CD4-positive, alpha-beta T cell treated with Interleukin-21 for 1 hour (primary cell): Measurements from ENCODE around the gene MRC2.

Source experiments
- DNase-seq: peaks from one replicate; pipeline ENCODE4 v3.0.0-alpha.2; 2020

The MRC2 gene

DNA sequence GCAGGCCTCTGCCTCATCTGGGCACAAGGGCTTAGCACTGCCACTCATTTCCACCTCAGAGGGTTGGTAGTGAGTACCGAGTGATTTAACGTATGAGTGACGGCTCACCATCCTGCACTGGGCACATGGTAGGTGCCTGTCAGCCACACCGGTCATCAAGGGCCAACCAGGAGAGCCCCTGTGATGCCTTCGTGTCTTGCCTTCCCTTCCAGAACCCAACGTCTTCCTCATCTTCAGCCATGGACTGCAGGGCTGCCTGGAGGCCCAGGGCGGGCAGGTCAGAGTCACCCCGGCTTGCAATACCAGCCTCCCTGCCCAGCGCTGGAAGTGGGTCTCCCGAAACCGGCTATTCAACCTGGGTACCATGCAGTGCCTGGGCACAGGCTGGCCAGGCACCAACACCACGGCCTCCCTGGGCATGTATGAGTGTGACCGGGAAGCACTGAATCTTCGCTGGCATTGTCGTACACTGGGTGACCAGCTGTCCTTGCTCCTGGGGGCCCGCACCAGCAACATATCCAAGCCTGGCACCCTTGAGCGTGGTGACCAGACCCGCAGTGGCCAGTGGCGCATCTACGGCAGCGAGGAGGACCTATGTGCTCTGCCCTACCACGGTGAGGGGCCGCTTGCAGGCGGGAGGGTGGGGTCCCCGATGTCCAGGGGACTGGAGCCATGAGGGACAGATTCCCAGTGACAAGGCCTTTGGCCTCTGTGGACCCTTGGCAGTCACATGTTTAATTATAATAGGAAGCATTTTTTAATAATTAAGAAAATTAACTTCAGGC is 37.1 kb downstream of the MRC2 start:
- no peak for DNase-seq

DNA sequence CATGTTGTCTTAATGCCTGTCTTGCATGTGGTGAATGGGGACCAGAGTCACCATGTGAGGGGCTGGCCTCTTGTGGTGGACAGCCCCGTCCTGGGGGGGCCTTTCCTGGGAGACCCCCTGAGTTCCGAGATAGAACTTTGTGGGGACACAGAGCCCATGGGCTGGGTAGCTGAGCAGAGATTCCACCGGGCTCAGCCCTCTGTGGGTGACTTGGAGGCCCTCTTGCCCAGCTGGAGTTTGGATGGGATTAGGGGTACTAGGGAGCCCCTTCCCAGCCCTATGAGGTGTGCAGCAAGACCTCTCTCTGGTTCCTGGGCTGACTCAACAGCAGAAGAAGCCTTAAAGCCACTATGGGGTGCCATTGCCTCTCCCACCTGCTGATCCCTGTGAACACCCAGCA is 38.1 kb downstream of the MRC2 start:
- DNase-seq = no peak

DNA sequence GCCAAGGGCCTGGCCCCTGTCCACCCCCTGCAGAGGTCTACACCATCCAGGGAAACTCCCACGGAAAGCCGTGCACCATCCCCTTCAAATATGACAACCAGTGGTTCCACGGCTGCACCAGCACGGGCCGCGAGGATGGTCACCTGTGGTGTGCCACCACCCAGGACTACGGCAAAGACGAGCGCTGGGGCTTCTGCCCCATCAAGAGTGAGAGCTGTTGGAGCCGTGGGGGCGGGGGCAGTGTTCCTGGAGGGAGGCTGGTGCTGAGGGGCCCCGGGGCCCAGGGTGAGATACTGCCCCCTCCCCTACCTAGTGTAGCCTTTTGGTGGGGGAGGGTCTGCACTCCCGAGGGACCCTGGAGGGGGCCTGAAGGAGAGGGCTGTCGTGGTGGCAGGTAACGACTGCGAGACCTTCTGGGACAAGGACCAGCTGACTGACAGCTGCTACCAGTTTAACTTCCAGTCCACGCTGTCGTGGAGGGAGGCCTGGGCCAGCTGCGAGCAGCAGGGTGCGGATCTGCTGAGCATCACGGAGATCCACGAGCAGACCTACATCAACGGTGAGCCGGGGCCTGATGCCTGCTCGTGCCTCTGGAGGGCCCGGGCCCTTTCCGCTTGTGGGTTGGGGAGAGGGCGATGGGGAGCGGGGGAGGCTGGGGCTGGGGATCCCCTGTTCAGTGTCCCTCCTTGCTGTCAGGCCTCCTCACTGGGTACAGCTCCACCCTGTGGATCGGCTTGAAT is 38.8 kb downstream of the MRC2 start:
- no peak for DNase-seq

DNA sequence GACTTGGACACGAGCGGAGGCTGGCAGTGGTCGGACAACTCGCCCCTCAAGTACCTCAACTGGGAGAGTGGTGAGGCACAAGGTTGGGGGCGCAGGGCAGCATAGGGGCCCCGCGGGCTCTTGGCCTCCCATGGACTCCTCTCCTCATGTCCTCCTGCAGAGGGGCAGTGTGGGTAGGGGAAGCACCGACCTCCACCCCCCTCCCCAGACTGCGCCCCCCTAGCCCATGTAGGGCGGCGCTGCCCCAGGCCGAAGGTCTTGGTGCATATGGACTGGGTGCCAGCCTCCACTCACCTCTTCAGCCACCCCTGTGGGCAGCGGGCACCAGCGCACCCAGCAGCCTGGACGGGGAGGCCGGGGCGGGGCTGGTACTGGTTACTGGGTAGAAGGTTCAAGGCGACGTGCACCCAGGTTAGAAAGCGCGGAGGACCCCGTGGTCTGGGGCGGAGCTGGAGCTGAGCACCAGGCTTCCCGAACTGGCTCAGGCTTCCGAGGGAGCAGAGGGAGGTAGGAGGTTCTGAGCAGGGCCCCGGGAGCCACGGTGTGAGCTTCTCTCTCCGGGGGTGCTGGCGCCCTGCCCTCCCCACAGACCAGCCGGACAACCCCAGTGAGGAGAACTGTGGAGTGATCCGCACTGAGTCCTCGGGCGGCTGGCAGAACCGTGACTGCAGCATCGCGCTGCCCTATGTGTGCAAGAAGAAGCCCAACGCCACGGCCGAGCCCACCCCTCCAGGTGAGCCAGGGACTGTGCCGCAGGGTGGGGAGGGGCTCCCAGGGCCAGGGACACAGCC is 39.5 kb downstream of the MRC2 start:
- DNase-seq = no peak

DNA sequence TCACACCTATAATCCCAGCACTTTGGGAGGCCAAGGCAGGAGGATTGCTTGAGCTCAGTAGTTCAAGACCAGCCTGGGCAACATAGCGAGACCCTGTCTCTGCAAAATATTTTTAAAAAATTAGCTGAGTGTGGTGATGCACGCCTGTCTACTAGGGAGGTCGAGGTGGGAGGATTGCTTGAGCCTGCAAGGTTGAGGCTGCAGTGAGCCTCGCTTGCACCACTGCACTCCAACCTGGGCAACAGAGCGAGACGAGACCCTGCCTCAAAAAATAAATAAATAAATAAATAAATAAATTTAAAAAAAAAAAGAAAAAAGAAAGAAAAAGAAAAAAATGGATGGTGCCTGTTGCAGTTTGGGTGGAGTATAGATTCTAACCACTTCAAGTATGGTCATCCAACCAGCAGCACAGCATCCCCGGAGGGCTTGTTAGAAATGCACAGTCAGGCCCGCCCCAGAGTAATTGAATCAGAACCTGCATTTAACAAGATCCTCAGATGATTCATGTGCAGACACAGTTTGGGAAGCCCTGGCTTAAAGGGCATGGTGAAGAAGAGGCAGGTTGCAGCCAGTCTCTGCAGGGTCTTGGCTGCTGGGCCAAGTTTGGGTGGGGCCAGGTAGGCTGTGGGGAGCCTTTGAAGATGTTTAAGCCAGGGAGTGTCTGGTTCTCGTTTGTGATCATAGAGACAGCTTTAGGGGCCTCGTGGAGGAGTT is 40.8 kb downstream of the MRC2 start:
- no peak for DNase-seq

DNA sequence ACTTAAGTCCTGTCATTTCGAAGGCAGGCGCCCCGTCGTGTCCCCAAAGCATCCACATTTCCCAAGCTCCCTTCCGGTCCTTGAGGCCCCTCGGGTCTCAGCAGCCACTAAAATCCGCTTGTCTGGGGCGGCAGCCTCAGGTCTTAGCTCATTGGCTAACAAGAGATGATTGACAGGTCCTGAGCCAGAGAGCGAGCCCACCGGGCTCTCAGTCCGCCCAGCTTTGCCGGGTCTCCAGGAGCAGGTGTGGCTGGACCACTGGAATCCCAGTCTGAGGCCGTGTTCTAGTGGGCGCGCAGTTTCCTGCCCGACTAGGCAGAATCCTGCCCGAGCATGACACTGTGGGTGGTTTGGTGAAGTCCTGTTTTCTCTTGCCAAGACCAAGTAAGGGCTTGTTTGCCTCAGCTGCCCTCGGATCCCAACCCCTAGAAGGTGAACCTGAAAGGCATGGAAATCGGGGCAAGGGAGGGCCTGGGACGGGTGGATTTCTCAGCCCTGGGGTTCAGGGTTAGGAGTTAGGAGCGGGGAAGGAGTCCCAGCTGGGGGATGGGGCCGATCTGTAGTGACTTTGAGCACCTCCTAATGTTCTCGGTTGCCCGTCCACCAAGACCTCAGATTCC is 42.8 kb downstream of the MRC2 start:
- no peak for DNase-seq

DNA sequence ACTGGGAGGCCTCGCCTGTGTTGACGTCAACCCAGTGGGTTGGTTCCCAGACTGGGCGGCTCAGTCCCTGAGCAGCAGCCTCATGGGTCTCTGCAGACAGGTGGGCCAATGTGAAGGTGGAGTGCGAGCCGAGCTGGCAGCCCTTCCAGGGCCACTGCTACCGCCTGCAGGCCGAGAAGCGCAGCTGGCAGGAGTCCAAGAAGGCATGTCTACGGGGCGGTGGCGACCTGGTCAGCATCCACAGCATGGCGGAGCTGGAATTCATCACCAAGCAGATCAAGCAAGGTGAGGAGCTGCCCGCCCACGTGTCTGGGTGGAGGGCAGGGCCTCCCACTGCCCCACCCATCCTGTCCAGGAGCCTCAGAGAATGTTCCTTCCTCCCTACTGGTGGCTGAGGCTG is 44.1 kb downstream of the MRC2 start:
- DNase-seq = no peak

DNA sequence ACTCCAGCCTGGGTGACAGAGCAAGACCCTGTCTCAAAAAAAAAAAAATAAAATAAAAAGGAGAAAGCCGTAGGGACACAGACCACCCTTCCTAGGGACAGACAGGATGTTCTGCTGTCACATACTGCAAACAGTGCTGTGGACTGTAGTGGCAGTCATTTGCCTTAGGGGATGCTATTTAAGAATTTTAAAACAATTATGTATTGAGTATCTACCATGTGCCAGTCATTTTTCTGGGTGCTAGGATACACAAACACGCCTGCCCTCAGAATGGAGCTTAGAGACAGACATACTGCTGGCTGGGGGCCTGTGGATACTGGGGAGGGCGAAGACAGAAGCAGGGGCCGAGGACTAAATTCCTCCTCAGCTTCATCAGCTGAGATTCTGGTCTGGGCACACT is 45.5 kb downstream of the MRC2 start:
- no peak for DNase-seq

DNA sequence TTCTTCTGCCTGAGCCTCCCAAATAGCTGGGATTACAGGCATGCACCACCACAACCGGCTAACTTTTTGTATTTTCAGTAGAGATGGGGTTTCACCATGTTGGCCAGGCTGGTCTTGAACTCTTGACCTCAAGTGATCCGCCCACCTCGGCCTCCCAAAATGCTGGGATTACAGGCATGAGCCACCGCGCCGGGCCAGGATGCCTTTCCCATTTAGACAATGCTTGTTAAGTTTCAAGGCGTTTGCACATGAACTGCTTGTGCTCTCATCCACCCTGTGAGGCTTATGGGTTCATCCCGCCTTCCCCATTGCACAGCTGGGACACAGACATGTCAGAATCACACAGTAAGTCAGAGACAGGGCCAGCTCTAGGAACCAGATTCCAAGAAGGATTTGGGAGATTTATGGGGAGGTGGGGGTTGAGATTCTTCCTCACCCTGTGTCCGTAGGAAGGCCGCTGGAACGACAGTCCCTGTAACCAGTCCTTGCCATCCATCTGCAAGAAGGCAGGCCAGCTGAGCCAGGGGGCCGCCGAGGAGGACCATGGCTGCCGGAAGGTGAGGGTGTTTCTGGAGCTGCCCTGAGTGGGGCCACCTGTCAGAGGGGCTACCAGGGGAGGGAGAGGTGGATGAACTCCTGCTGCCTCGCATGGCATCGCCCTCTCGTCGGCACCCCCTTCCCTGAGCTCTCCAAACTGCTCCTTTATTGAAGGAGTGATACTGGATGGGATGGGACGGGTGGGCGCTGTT is 46.3 kb downstream of the MRC2 start:
- no peak for DNase-seq

DNA sequence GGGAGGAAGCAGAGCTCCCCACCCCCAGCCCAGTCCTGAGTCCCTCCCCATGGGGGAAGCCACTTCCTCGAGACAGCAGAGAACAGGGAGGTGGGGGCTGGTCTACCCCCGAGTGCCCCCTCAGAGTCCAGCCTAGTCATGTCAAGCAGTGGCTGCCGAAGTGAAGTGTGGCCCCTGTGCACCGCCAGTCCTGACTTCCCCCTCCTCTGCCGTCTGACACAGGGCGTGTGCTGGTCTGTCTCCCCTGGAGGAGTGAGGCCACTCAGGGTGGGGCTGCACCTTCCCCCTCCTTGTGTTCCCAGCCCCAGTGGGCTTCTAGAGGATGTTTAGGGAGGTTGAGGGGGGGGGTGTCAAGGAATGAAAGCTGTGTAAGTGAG is 46.9 kb downstream of the MRC2 start:
- no peak for DNase-seq

DNA sequence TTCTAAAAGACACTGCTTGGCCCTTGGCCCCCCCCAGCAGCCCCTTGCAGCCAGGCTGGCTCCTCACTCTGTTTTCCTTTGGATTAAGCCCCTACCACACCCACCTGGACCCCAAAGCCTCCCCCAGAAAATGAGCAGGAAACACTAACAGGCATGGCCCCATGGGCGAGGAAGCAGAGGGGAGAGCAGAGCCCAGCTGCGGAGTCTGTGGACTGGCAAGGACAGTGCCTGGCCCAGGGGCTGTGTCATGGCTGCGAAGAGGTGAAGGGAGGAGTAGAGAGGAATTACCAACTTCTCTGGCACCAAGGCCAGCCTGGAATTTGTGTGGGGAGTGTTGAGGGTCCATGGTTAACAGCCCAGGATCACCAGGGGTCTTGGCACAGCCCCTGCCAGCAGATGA is 47.4 kb downstream of the MRC2 start:
- DNase-seq = no peak

DNA sequence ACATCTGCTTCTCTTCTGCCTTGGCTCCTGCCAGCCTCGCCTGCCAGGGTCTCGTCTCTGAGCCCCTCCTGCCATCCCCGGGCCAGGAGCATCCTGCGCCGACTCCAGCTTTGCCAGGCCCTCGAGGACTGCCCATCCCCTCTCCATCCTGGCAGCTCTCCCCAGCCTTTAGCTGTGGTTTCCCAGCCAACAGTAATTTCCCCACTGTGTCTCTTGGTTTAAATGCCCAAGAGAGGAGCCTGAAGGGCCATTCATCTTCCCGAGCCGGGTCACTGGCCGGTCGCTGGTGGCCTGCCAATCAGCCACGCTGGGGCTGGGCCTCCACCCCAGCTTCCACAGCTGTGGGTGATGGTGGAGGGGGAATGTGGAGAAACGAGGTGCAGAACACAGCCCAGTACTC is 47.8 kb downstream of the MRC2 start:
- DNase-seq = no peak

DNA sequence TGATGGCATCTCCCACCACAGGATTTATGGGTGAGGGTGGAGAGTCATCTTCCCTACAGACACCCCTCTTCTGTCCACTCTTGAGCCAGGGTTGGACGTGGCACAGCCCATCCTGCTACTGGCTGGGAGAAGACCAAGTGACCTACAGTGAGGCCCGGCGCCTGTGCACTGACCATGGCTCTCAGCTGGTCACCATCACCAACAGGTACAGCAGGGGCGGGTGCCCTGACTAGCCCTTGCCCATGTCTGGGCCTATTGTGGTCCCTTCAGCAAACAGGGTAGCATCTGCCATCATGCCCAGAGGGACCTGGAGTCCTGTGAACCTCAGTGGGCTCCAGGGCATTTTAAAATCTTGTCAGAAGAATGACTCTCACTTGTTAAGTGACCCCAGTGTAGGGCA is 48.2 kb downstream of the MRC2 start:
- no peak for DNase-seq

DNA sequence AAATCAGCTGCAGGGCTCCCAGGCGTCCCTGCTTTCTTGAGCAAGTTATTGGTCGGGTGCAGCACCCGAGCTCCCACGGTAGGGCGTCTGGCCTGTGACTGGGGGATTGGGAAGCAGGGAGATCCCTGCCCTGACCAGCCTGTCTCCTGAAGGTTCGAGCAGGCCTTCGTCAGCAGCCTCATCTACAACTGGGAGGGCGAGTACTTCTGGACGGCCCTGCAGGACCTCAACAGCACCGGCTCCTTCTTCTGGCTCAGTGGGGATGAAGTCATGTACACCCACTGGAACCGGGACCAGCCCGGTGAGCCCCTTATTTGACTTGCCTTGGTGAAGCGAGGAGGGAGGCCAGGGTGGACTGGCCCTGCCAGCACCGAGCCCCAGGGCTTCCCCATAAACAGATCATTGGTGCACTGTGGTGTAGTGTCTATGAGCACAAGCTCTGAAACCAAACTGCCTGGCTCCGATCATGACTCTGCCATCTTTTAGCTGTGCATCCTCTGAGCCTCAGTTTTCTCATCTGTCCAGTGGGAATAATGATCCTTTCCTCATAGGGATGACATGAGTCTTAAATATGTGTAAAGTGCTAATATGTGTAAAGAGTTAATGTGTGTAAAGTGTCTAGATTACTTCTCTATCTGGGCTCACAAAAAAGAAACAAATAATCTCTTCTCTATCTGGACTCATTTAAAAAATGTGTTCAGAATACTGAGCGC is 48.9 kb downstream of the MRC2 start:
- no peak for DNase-seq

DNA sequence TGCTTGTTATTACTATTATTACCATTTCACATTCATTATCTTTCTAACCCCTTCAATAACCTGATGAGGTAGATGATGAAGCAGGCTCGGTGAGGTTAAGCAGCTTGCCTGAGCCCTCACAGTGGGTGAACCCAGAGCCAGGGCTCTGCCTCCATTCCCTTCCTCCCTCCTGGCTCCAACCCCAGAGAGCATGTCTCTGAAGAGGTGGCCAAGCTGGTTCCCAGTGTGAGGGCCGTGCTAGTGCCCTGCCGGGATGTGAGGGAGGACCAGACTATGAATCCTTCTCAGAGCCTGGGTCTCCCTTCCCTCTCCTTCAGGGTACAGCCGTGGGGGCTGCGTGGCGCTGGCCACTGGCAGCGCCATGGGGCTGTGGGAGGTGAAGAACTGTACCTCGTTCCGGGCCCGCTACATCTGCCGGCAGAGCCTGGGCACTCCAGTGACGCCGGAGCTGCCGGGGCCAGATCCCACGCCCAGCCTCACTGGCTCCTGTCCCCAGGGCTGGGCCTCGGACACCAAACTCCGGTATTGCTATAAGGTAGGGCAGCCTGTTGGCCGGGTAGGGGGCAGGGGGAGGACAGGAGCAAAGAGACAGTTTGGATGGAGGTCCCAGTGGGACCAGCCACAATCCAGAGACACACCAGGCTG is 49.6 kb downstream of the MRC2 start:
- DNase-seq = no peak

DNA sequence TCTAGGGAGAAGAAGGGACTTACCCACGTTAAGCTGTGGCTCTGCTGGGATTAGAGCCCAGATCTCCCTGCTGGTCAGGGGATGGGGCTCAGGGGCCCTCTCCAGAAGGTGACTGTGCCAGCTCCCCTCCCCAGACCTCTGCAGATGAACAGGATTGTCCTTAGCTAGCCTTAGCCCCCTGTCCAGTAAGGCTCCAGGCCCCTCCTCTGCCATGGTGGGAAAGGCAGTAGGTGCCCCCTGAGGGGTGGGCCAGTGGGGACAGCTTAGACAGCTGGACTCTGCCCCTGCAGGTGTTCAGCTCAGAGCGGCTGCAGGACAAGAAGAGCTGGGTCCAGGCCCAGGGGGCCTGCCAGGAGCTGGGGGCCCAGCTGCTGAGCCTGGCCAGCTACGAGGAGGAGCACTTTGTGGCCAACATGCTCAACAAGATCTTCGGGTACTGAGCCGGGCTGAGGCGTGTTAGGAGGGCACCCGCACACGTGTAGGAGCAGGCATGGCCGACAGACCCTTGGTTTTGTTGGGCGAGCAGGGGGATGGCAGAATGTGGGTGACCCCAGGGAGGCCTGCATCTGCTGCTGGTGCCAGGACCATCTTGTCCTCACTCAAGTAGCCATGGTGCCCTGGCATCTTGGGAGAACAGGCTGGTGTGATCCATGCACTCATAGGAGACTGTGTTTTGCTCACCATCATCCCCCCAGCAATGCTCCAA is 50.9 kb downstream of the MRC2 start:
- no peak for DNase-seq

DNA sequence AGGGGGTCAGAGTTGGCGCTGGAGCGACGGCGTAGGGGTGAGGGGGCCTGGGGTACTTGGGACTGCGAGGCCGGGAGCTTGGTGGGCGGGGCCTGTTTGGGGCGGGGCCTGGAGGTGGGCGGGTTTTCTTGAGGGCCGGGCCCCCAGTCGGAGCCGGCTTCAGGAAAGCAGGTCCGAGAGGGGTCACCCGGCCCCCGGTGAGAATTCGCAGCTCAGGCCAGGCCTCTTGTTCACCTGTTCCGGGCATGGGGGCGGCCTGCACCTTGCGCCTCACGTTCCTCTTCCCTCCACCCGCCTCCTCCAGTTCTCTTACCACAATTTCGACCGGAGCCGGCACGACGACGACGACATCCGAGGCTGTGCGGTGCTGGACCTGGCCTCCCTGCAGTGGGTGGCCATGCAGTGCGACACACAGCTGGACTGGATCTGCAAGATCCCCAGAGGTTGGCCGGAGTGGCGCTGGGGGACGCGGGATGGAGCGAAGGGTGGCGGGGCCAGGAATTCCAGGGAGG is 52.5 kb downstream of the MRC2 start:
- no peak for DNase-seq

DNA sequence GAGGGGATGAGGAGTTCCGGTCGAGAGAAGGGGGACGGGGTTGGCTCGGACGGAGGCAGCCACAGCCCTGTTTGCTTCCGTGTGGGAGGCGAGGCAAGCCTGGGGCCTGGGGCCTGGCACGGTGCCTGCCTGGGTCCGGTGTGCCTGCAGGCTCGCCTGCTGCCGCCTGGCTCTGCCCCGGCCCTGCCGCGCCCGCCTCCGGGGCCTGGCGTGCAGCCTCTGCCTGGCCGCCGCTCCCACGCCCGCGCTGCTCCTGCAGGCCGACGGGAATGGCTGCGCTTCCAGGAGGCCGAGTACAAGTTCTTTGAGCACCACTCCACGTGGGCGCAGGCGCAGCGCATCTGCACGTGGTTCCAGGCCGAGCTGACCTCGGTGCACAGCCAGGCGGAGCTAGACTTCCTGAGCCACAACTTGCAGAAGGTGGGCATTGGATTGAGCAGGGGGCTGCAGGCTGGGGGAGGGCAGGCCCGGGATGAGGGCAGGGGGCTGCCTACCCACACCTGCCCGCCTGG is 53.1 kb downstream of the MRC2 start:
- DNase-seq = no peak

DNA sequence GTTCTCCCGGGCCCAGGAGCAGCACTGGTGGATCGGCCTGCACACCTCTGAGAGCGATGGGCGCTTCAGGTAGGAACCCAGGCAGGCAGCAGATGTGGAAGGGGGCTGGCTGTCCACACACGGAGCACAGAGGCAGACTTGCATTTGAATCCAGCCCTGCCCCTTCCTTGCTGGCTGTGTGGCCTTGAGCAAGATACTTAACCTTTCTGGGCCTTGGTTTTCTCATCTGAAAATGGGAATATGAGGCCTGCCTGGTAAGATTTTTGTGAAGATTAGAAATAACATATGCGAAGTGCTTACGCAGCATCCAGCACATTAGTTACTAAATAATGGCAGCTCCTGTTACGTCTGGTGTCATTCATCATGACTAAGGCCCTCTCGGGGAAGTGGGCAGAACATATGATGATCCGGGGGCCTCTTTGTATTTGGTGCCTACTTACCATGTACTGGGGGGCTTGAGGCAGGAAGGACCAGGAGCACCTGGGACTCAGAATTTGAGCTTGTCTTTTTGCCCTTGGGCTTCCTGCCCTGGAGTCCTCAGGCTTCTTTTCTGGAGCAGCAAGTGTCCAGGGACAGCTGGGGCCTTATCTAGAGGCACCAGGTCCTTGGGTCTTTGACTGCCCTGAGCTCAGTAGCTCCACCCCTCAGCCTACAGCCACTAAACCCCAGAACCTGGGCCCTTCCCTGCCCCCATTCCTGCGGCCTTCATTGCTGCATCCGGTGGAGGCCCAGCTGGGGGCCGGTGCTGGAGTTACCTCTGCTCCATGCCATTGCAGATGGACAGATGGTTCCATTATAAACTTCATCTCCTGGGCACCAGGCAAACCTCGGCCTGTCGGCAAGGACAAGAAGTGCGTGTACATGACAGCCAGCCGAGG is 53.8 kb downstream of the MRC2 start:
- no peak for DNase-seq
